HG03175 (cell line): Measurements from ENCODE around the gene PIGR.

Source experiments
- ATAC-seq: cut with Tn5 transposase; IDR thresholded peaks from one replicate; pipeline ENCODE4 v1.9.1; 2021; ENCODE audit warnings: mild to moderate bottlenecking, moderate library complexity; ENCODE audit not compliant: unreplicated experiment

The PIGR gene

GRCh38 chr1:206960676-206961386, 14.6 kb upstream of the PIGR start:
- ATAC-seq = no peak

- no peak for ATAC-seq
Measured at GRCh38 chr1:206958144-206958543, 11.9 kb upstream of the PIGR start.

GRCh38 chr1:206957639-206958038, 11.4 kb upstream of the PIGR start:
- ATAC-seq = no peak

- ATAC-seq = peak; percentile 34
Measured at GRCh38 chr1:206955476-206956451, 9.5 kb upstream of the PIGR start.

GRCh38 chr1:206954459-206955342, 8.4 kb upstream of the PIGR start:
- ATAC-seq = no peak

GRCh38 chr1:206953626-206954025, 7.4 kb upstream of the PIGR start:
- no peak for ATAC-seq

GRCh38 chr1:206953126-206953525, 6.9 kb upstream of the PIGR start:
- no peak for ATAC-seq

GRCh38 chr1:206952171-206952570, 5.9 kb upstream of the PIGR start:
- no peak for ATAC-seq

GRCh38 chr1:206951318-206952100, 5.2 kb upstream of the PIGR start:
- peak; percentile 43 for ATAC-seq

- ATAC-seq = no peak
Measured at GRCh38 chr1:206949641-206950040, 3.4 kb upstream of the PIGR start.

GRCh38 chr1:206949208-206949607, 2.9 kb upstream of the PIGR start:
- ATAC-seq = no peak

- no peak for ATAC-seq
Measured at GRCh38 chr1:206947255-206947654, 989 bp upstream of the PIGR start.

GRCh38 chr1:206945779-206946178, 487 bp downstream of the PIGR start:
- no peak for ATAC-seq

GRCh38 chr1:206944703-206945102, 1.6 kb downstream of the PIGR start:
- ATAC-seq = no peak

- no peak for ATAC-seq
Measured at GRCh38 chr1:206941766-206942418, 4.4 kb downstream of the PIGR start.

- no peak for ATAC-seq
Measured at GRCh38 chr1:206940588-206940936, 5.7 kb downstream of the PIGR start.

GRCh38 chr1:206939841-206940587, 6.3 kb downstream of the PIGR start:
- ATAC-seq = no peak

GRCh38 chr1:206939131-206939530, 7.1 kb downstream of the PIGR start:
- ATAC-seq = no peak

GRCh38 chr1:206937425-206937824, 8.8 kb downstream of the PIGR start:
- ATAC-seq = no peak
